Pons (tissue), 1 donor: ENCODE data around the gene SNX9.
"Not testable (repeated sequence)": the region's sequence is repeated elsewhere in the genome, so short reads cannot be mapped to it uniquely, and the experiment has no call there.

Experiments
- DNase-seq: peaks from one replicate; pipeline ENCODE4 v3.0.0-alpha.2; 2016; ENCODE audit warnings: low spot score

SNX9 gene

DNA sequence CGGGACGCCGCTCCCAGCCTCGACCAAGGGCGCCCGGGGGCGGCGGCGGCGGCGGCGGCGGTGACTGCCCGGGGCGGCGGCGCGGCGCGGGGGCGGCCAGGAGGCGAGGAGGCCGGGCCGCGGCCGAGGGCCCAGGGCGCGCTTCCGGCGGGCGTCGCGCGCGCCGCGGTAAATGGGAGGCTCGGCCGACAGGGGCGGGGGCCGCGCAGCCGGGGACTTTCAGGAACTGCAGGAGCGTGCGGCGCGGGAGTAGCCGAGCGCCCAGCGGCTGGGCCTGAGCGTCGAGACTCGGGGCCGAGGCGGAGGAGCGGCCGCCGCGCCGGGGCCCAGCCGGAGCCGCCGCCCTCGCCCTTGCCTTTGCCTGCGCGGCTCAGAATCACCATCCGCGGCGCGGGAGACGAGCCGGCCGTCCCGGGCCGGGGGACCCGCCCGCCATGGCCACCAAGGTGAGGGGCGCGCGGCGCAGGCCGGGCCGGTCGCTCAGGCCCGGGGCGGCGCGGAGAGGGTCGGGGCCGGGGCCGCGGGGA is at the start of gene SNX9:
TSS of gene SNX9 (plus strand) at position 246 of the 527 bp plus-strand sequence. CDS start at position 435, 189 bp downstream.
- no peak for DNase-seq

DNA sequence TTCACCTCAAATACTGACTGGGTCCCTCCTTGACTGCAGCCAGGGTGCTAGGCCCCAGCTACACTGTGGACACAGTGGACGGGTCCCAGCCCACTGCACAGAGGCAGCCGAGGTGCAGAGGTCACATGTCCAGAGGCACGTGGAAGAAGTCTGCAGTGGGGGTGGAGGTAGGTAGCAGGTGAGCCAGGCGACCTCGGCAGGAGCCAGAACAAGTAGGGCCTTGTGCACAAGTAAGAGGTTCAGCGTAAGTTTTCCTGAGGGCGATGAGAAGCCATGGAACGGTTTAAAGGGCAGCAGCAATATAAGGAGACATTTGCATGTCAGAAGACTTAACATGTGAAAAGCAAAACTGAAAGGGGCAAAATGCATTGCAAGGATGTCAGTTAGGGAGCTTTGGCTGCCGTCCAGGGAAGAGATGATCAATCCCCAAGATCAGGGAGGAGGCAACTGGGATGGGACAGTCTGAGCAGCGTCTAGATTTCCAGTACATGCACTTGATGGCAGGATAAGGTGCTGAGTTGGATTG is 49.7 kb upstream of the SNX9 start:
- no peak for DNase-seq

DNA sequence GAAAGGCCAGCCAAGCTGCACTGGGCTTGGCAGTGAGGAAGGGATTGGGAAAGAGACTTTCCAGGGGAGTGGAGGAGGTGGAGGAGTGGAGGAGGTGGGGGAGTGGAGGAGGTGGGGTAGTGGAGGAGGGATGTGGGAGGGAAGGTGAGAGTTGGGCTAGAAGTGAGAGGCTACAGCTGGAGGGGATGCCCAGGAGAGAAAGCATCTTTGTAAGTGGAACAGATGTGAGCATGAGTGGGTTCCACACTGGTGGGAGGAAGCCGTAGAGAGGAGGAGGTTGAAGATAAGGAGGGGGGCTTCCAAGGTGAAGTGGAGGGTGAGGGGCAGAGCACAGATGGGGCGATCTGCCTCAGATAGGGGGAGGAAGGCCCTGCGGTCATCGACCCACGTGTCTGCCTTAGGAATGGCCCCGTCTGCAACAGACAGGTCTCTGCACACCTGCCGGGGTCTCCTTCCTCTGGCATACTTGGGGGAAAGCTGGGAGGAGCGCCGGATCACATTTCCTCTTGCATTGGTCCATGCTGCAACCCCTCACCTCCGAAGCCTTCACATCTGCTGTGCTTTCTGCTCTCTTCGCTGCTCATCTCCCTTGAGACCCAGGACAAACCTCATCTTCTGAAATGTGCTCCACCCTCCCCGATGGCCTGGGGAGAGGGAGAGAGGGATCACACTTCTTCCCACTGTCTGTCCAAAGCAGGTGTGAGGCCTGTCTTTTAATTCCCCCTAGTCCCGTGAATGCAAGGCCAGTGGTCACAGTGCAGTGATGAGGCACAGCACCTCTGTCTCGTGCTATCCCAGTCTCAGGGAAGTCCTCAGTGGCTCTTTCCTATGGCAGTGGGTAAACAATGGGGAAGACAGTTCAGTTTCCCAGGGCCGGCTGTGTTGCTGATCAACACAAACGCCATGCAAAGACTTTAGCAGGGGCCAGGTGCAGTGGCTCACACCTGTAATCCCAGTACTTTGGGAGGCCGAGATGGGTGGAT is 48.6 kb upstream of the SNX9 start:
- no peak for DNase-seq

DNA sequence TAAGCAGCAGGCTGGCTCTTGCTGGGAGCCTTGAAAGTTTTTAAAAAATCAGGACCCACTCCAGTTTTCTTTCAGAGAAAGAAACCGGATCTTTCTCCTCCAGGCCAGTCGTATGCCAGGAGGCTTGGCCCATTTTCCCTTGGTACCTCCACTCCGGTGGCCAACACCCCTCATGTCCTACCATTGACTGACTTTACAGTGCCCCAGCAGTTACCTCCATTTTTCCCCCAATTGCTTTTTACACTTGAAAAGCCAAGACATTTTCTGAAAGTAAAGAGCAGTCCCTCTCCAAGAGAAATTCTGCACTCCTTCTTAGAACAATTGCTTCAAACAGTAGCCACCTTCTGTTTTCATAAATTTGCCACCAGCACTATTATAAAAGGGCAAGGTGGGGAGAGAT is 47.7 kb upstream of the SNX9 start:
- no peak for DNase-seq

DNA sequence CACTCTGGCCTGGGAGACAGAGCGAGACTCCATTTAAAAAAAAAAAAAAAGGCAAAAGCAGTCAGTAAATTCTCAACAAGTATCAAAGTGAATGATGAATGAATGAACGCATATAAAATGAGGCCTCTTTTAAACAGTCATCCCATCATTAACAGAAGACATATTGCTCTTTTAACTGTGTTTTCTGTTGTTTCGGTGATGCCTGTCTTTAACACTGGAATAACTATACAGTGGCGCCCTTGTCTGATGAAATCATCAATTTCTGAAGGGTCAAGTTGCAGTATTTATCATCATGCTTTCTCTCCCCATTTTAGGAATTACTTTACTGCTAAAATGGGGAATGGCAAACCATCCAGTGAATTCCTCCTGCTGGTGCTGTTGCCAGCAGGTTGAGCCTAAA is 45.7 kb upstream of the SNX9 start:
- no peak for DNase-seq

DNA sequence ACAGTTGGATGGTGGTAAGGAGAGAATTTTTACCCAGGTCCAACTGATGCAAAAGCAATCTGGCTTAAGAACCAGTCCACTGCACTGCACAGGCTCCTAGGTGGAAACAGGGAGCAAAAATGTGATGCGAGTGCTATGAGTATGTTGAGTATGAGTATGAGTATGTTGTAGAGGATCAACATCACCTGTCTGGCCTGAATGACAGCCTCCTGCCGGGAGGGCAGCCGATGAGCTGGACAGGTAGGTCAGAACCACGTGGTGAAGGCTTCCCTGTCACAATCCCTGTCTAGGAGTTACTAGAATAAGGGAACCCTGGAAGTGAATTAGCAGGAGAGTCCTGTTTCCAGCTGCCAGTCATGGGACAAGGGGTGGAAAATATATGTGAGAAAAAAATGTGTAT is 44.3 kb upstream of the SNX9 start:
- no peak for DNase-seq

DNA sequence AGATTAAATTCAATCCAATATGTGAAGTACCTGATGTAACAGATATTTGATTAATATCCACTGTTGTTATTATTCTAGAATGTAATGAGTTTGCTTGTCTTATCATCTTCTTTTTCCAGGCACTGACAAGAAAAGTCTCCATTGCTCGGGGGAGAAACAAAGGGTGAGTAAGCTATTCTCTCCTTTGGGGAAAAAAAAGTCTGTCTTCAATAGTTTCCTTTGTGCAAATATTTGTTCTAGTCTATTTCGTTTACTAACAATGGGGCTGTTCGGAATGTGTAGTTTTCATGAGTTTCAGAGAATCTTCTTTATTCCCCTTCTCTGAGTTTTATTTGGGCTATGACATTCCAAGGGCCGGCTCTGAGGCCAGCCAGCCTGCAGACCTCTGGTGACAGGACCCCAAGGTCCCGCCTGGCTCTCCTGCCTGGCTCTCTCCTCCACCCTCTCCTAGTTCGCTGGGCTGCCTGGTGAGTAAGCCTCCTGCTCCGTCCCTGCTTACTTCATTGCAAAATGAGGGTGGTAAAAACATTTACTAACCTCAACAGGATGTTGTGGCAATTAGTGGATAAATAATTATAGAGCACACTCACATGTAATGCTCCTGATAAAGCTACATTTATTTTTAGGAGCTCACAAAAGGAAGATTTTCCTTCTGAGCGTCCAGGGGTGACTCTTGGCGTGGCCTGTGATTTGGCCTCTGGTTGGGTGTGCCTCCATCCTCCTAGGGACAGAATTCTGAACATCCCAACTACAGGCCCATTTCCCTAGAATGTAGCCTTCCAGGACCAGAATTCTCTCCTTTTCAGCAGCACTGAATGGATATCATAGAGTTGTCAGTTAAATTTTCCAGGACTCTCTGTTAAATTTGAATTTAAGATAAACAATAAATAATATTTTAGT is 43.1 kb upstream of the SNX9 start:
- peak; percentile 76 for DNase-seq

DNA sequence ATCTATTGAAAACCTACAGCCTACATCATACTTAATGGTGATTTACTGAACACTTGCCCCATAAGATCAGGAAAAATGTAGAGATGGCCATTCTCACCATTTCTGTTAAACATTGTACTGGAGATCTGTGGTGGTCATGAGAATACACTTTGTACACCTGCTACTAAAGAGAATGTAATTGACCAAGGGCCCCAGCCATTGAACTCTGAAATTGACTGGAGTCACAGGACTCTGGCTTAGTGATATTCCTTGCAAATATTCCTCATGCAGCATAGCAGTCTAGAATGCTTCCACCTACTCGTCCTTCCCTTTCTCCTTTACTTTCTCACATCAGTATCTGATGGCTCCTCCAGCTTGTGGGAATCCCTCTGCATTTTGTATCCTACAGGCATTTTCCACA is 37.4 kb upstream of the SNX9 start:
- DNase-seq: no peak

DNA sequence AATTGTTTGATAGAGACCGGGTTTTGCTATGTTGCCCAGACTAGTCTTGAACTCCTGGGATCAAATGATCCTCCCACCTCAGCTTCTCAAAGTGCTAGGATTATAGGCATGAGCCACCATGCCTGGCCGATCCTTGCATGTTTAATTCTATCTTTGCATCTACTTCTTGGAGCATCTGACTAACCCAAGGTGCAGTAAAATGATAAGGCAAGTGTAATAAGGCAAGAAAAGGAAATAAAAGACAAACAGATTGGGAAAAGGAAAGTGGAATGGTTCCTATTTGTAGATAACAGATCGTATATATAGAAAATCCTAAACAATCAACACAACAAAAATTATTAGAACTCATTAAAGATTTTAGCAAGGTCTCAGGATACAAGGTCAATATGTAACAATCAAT is 36.8 kb upstream of the SNX9 start:
- DNase-seq: no peak

DNA sequence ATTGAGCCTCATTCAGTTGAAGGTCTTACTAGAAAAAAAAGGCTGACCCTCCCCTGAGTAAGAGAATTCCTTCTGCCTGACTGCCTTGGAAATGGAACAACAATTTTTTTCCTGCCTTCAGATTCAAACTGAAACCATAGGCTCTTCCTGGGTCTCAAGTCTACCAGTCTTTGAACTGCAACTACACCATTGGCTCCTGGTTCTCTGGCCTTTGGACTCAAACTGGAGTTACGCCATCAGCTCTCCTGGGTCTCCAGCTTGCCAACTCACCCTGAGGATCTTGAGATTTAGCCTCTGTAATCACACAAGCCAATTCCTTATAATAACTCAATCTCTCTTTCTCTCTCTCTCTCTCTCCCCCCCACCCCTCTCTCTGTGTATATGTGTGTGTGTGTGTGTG is 36.0 kb upstream of the SNX9 start:
- DNase-seq: no peak

DNA sequence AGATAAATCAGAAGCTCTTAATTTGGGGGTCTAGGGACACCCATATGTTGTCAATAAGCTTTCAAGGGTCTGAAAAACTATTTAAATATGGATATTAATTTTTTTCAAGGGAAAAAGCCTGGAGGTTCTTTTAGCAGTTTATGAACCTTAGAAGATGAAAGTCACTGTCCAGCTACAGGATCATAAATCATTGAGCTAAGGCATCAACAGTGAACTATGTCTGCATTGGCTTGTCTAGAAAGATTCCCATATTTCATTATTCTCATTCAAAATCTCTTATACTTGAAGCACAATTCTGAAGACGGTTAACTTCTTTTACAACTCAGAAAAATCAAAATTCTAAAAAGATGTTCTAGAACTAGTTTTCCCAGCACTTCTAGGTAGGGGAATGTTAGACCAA is 34.9 kb upstream of the SNX9 start:
- no peak for DNase-seq

DNA sequence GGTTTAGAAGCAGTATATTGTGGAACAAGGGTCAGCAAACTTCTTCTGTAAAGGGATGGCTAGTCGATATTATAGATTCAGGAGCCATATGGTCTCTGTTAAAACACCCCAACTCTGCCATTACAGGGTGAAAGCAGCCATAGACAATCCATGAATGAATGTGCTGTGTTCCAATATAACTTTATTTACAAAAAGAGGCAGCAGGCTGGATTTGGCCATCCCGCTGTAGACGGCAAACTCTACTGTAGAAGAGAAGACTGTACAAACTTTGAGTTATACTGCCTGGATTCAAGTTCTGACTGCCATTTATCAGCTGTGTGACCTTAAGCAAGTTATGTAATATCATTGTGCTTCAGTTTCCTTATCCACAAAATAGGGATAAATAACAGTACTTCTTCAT is 33.7 kb upstream of the SNX9 start:
- DNase-seq: no peak

DNA sequence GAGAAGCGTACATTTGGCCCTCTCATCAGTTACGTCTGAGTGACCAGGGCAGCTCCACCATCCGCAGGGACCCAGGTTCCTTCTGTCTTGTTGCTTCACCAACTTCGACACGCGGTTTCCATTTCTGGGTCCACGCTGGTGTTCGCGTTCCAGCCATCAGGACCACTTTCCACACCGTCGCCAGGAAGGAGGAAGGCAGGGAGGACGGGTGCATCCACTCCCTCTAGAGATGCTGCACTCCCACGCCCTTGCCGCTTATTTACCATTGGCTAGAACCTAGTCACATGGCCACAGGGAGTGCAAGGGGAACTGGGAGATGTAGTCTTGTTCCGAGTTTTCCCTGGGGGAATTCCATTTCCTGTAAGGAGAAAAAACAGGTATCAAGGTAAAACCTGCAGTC is 33.2 kb upstream of the SNX9 start:
- DNase-seq: no peak

DNA sequence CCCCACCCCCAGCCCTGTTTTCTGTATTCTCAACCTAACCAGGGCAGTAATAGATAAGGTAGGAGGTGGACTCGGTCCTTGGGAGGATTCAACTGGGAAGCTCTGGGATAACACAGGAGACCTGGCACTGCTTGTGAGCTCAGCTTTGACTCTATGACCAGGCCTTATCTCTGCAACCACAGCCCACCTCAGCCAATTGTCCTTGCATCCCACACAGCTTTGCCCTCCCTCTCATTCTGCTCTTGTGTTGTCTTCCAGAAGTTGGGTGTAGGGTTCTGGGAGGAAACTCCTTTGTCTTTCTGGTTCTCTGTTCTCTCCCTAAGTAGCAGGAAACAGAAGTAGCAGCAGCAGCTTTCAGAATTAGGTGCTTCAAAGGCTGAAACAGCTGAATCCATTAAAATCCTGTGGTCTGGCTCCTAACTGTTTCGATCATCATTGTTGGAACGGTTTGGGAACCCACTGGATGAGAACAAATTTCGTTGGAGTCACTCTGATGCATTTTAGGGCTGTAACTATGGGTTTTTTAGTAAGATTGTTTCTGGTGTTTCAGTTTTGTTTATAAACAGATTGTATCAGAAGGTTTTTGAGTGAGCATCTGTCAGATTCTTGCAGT is 32.4 kb upstream of the SNX9 start:
- DNase-seq: no peak

DNA sequence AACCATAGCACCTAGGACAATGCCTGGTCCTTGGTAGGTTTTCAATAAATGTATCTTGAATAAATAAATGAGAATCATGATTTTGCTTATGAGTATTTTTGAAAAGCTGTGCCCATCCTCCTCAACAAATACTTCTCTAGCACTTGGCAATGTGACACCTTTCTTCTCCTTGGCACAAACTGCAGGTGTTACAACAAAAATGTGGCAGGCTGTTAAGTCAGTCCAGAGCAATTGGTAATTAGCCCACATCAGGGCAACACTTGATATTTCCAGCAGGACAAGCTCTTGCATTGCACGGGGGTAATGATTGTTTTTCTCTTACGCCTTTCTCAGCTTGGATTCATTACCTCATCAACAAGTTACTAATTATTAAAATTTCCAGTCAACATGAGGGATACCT is 31.6 kb upstream of the SNX9 start:
- no peak for DNase-seq

DNA sequence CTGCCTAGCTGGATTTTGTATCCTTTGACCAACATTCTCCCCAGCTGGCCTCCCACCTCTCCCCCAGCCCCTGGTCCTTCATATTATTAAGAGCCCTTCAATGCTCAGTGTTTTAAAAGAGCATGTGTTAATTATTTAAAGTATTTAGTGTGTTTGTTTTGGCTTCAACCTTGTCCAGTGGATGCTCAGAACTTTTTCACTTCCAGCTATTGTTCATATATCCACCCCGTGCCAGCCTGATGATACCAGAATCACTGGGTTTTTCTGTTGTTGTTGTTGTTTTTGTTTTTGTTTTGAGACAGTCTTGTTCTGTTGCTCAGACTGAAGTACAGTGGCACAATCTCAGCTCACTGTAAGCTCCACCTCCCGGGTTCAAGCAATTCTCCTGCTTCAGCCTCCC is 30.4 kb upstream of the SNX9 start:
- DNase-seq: no peak

DNA sequence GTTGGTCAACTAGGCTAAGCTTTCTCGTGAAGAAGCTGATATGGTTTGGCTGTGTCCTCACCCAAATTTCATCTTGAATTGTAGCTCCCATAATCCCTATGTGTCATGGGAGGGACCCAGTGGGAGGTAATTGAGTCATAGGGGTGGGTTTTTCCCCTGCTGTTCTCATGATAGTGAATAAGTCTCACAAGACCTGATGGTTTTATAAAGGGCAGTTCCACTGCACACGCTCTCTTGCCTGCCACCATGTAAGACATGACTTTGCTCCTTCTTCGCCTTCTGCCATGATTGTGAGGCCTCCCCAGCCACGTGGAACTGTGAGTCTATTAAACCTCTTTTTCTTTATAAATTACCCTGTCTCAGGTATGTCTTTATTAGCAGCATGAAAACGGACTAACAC is 29.0 kb upstream of the SNX9 start:
- DNase-seq: not testable (repeated sequence)

DNA sequence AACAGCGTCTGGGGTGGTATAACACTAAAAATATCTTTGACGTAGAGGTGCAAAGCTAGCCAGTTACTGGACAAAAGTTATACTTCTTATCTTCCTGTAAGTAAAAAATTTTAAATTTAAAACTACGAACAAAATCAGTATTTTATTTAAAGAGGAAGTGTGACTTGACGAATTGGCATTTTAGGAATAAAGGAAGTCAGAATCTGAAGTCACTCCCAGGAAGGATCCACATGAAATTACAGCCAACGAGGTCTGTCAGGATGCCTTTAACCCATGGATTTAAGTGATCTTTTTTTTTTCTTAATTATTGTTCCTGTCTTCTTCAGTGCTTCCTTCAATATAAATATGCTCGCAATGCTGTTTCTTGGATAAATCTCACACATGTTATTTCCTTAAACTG is 27.2 kb upstream of the SNX9 start:
- no peak for DNase-seq

DNA sequence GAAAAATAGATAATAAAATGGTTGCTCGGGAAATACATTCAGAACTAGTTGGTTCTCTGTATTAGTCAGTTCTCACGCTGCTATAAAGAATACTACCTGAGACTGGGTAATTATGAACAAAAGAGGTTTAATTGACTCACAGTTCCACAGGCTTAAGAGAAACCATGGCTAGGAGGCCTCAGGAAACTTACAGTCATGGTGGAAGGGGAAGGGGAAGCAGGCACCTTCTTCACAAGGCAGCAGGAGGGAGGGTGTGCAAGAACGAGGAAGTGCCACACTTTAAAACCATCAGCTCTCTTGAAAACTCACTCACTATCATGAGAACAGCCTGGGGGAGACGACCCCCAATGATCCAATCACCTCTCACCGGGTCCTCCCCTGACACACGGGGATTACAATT is 24.2 kb upstream of the SNX9 start:
- DNase-seq: no peak

DNA sequence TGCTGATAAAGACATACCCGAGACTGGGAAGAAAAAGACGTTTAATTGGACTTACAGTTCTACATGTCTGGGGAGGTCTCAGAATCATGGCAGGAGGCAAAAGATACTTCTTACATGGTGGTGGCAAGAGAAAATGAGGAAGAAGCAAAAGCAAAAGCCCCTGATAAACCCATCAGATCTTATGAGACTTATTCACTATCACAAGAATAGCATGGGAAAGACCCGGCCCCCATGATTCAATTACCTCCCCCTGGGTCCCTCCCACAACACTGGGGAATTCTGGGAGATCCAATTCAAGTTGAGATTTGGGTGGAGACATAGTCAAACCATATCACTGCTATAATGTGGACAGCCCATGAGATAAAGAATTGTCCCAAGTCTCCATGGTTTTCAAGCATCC is 23.5 kb upstream of the SNX9 start:
- DNase-seq: not testable (repeated sequence)

DNA sequence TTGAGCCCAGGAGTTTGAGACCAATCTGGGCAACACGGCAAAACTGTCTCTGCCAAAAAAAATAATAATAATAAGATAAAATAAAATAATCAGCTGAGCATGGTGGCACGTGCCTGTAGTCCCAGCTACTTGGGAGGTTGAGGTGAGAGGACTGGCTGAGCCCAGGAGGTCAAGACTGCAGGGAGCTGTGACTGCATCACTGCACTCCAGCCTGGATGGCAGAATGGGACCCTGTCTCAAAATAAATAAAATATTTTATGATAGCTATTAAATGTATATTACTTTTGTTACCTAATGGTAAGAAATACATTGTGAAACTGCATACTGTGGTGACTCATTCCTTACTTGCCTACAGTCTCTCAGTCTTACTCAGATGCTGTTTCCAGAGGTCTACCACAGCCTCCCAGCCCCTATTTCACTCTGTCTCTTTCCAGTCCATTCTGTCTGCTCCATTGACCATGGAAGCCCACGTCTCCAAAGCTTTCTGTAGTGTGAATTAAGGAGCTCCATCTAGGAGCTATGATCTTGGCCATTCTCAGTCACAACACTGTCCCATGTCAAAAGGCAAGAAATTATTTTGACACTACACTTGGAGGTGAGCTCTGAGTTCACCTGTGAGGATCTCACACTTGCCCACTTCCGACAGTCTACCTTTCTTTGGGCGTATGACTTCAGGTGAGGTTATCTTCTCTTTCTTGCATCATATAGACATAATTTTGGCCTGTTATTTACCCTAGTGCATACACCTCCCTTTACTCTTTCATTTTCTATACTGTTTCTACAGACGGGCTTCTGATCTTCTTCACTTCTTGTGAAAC is 22.4 kb upstream of the SNX9 start:
- no peak for DNase-seq
